Body of pancreas (tissue), 4 donors: Measurements from ENCODE around the gene EIF4B.

Source experiments
- POLR2A ChIP-seq, 3 donors: fragments of 450-650 bp; IDR thresholded peaks; one replicate each; pipeline ENCODE4 v1.6.1; 2016; ENCODE audit warnings: antibody characterized with exemption in 3 of 3, mild to moderate bottlenecking in 2 of 3
- TF ChIP-seq, protein P1 (sequence below), 7 experiments: fragments of 450-650 bp in 4 of 7; fragments of 200-600 bp in 3 of 7; sonication (generic) in 3 of 7; IDR thresholded peaks; one replicate each; pipeline ENCODE4 v1.5.1; 2016 to 2019; ENCODE audit warnings: antibody characterized with exemption in 7 of 7

DNA sequence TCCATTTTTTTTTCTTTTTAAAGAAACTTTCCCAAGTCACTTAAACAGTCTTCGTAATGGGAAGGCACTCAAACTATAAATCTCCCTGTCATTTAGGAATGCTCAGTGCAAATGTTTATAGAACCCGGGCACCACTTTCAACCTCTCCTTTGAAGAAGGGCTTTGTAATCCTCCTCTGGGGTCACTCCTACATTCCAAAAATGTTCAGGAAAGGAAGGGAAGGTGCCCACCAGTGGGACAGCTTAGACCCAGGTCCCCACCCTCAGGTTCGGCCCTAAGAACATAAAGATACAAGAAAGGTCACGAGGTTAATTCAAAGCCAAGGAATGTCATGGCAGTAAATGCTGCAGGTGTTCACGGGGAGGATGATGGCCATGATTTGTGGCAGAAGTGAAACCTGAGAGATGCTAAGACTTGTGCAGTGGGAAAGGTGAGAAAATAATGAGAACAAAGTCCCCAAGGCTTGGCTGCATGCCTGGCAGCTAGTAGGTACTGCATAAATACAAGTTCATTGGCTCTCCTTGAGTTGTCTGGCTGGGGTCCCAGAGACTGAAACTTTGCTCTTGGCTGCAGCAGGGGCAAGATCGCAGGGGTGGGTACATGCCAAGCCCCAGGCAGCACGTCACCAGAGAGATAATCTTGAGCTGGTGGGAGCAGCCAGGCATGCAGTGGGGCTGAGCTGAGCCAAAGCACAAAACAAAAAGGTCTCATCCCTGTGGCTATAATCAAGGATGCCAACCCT, 36.3 kb upstream of the EIF4B start:
- TF ChIP-seq, protein P1, sequence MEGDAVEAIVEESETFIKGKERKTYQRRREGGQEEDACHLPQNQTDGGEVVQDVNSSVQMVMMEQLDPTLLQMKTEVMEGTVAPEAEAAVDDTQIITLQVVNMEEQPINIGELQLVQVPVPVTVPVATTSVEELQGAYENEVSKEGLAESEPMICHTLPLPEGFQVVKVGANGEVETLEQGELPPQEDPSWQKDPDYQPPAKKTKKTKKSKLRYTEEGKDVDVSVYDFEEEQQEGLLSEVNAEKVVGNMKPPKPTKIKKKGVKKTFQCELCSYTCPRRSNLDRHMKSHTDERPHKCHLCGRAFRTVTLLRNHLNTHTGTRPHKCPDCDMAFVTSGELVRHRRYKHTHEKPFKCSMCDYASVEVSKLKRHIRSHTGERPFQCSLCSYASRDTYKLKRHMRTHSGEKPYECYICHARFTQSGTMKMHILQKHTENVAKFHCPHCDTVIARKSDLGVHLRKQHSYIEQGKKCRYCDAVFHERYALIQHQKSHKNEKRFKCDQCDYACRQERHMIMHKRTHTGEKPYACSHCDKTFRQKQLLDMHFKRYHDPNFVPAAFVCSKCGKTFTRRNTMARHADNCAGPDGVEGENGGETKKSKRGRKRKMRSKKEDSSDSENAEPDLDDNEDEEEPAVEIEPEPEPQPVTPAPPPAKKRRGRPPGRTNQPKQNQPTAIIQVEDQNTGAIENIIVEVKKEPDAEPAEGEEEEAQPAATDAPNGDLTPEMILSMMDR (IDR thresholded peaks at IDR 0.05), result peak in 1 of 7 experiments; percentile 14
- TF ChIP-seq POLR2A (IDR thresholded peaks at IDR 0.05), result no peak
